GM21515 (cell line): ENCODE measurements around the gene SNRNP200.

Source experiments
- ATAC-seq: cut with Tn5 transposase; IDR thresholded peaks from one replicate; pipeline ENCODE4 v1.9.1; 2021; ENCODE audit not compliant: unreplicated experiment

The SNRNP200 gene

GRCh38 chr2:96305091-96305978, at the start of gene SNRNP200:
Gene SNRNP200, minus strand, starts transcription at chr2:96305546. Its CDS starts 109 bp downstream, at chr2:96305437.
- peak; percentile 89 for ATAC-seq

- no peak for ATAC-seq
Measured at GRCh38 chr2:96354492-96354891, 49.1 kb upstream of the SNRNP200 start.

DNA sequence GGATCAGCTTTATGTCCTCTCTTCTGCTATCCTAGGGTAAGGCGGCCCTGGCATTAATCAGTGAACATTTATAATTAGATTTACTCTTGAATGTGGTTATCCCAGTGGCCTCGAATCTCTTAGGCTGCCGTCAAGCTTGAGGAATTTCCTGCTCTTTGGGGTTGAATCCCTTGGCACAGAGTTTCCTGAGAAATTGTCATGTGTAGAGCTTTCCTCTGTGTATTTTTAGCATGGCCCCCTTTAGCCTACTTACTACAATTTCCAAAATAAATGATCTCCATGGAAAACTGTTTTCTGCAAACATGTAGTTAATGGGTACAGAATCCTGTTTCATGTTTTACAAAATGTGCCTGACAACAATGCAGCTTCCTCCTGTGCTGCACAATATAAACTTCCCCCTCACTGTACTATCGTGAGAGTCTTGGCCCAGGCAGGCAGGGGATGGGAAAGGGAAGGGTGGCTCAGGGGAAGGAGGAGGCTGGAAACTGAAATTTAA, 48.3 kb upstream of the SNRNP200 start:
- no peak for ATAC-seq

- ATAC-seq = no peak
Measured at GRCh38 chr2:96353032-96353561, 47.8 kb upstream of the SNRNP200 start.

GRCh38 chr2:96347395-96347794, 42.0 kb upstream of the SNRNP200 start:
- no peak for ATAC-seq

GRCh38 chr2:96345868-96346462, 40.6 kb upstream of the SNRNP200 start:
- ATAC-seq = no peak

GRCh38 chr2:96345438-96345837, 40.1 kb upstream of the SNRNP200 start:
- ATAC-seq = no peak

DNA sequence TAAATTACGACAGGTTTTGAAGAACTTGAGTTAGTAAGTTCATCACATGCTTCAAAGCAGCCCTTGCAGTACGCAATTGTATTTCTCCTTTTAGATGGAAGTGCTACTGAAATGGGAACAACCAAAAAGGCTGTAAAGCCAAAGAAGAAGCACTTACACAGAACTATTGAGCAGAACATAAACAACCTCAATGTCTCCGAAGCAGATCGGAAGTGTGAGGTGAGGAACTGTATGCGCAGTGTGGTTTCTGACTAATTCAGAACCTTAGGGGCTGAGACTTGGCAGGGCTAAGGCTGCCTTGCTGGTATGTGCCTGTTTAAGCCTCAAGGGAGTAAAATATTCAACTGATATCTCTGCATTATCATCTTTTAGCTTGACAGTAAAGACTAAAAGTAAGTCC, 38.7 kb upstream of the SNRNP200 start:
- peak; percentile 68 for ATAC-seq

GRCh38 chr2:96342085-96342484, 36.7 kb upstream of the SNRNP200 start:
- no peak for ATAC-seq

DNA sequence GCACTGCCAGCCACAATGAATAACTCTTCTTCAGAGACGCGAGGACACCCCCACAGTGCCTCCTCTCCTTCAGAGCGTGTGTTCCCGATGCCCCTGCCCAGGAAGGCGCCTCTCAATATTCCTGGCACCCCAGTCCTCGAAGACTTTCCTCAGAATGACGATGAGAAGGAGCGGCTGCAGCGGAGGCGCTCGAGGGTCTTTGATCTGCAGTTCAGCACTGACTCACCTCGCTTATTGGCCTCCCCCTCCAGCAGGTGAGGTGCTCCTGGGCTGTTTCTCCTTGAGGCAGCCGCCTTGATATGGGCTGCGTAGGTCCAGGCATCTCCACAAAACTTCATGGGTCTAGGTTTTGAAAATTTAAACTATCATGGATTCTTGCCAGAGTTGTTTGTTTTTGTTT, 36.3 kb upstream of the SNRNP200 start:
- no peak for ATAC-seq

GRCh38 chr2:96340493-96341414, 35.4 kb upstream of the SNRNP200 start:
- ATAC-seq = no peak

GRCh38 chr2:96336873-96337272, 31.5 kb upstream of the SNRNP200 start:
- no peak for ATAC-seq

DNA sequence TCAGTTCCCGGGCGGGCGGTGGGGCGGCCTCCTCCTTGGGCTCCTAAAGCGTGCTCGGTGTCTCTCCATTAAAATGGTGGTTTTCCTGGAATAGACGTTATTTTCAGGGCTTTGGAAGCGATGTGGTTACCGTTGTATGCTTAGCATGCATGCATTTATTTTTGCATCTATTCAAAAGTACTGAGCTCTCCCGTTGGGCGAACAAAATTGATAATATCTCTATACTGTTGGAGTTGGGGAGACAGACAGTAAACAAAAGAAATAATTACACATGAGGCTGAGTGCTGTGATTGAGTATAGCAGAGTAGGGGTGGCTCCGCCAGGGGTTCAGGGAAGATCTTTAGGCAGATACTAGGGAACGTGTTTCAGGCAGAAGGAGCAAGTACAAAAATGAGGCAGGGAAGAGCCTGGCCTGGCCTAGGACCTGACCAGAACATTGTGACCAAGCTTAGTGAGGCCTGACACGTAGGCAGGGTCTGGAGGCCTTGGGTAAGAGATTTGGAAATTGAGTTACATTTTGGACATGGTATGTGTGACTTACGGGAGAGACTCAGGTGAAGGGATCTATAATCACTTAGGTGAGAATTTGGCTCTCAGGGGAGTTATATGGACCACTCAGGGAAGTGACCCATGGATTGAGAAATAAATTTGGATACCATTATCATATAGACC, 30.9 kb upstream of the SNRNP200 start:
- peak; percentile 11 for ATAC-seq

DNA sequence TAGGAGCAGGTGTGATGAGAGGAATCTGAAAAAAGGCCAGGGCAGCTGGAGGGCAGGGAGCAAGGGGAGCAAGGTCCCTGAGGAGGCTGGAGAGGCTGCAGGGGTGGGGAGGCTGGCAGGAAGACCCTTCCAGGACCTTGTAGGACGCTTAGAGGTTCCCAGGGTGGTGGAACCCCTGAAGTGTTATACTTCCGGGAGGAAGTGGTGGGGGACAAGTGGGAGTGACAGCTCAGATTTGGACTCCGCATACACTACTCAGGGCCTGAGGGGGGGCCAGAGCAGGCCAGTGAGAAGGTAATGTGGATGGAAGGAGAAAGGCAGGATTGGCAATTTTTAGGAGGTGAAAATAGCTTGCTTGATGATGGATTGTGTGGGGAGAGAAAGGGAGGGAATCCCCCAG, 28.4 kb upstream of the SNRNP200 start:
- no peak for ATAC-seq

- no peak for ATAC-seq
Measured at GRCh38 chr2:96330407-96330806, 25.1 kb upstream of the SNRNP200 start.

GRCh38 chr2:96329874-96330273, 24.5 kb upstream of the SNRNP200 start:
- no peak for ATAC-seq

- no peak for ATAC-seq
Measured at GRCh38 chr2:96329456-96329855, 24.1 kb upstream of the SNRNP200 start.

- ATAC-seq = no peak
Measured at GRCh38 chr2:96326990-96327820, 21.9 kb upstream of the SNRNP200 start.

- ATAC-seq = no peak
Measured at GRCh38 chr2:96326564-96326963, 21.2 kb upstream of the SNRNP200 start.

GRCh38 chr2:96325884-96326255, 20.5 kb upstream of the SNRNP200 start:
- ATAC-seq = no peak
